Measurements from ENCODE around the gene EXOC6B. TPM values are rescaled to one million over a fixed set of nuclear protein-coding genes. Genes with fewer than 3 reads are reported as not detected.

Gene EXOC6B
- polyA plus RNA-seq, 1 donor: 9.6 TPM

GRCh38 chr2:72276876-72277275 is 549.0 kb downstream of the EXOC6B start:
- no peak for DNase-seq (ENCODE audit: low read depth)

- DNase-seq (ENCODE audit: low read depth): no peak
Observed at GRCh38 chr2:72276356-72276755, 549.5 kb downstream of the EXOC6B start.

- DNase-seq (ENCODE audit: low read depth): no peak
Observed at GRCh38 chr2:72275084-72275483, 550.7 kb downstream of the EXOC6B start.

GRCh38 chr2:72274380-72274797 is 551.4 kb downstream of the EXOC6B start:
- DNase-seq (ENCODE audit: low read depth): no peak

GRCh38 chr2:72273384-72273783 is 552.4 kb downstream of the EXOC6B start:
- no peak for DNase-seq (ENCODE audit: low read depth)

- DNase-seq (ENCODE audit: low read depth): peak; percentile 79
Observed at GRCh38 chr2:72271766-72272641, 553.8 kb downstream of the EXOC6B start.

- no peak for DNase-seq (ENCODE audit: low read depth)
Observed at GRCh38 chr2:72271276-72271614, 554.6 kb downstream of the EXOC6B start.

GRCh38 chr2:72270556-72271275 is 555.1 kb downstream of the EXOC6B start:
- DNase-seq (ENCODE audit: low read depth): no peak

GRCh38 chr2:72263776-72264060 is 562.1 kb downstream of the EXOC6B start:
- DNase-seq (ENCODE audit: low read depth): no peak

GRCh38 chr2:72263043-72263775 is 562.6 kb downstream of the EXOC6B start:
- DNase-seq (ENCODE audit: low read depth): no peak

- no peak for DNase-seq (ENCODE audit: low read depth)
Observed at GRCh38 chr2:72261076-72261475, 564.8 kb downstream of the EXOC6B start.

GRCh38 chr2:72255540-72255939 is 570.3 kb downstream of the EXOC6B start:
- no peak for DNase-seq (ENCODE audit: low read depth)

- no peak for DNase-seq (ENCODE audit: low read depth)
Observed at GRCh38 chr2:72254831-72255451, 570.9 kb downstream of the EXOC6B start.

GRCh38 chr2:72238311-72238710 is 587.5 kb downstream of the EXOC6B start:
- DNase-seq (ENCODE audit: low read depth): no peak

GRCh38 chr2:72237549-72237948 is 588.3 kb downstream of the EXOC6B start:
- no peak for DNase-seq (ENCODE audit: low read depth)

- DNase-seq (ENCODE audit: low read depth): no peak
Observed at GRCh38 chr2:72236445-72237067, 589.3 kb downstream of the EXOC6B start.

GRCh38 chr2:72235497-72236415 is 590.1 kb downstream of the EXOC6B start:
- DNase-seq (ENCODE audit: low read depth): no peak

GRCh38 chr2:72233211-72233610 is 592.6 kb downstream of the EXOC6B start:
- no peak for DNase-seq (ENCODE audit: low read depth)

- no peak for DNase-seq (ENCODE audit: low read depth)
Observed at GRCh38 chr2:72222829-72223564, 602.8 kb downstream of the EXOC6B start.

- DNase-seq (ENCODE audit: low read depth): no peak
Observed at GRCh38 chr2:72220170-72220569, 605.7 kb downstream of the EXOC6B start.

All from forelimb muscle (tissue), 1 donor.